Measurements from ENCODE around the gene ANXA2. TPM values are rescaled to one million over a fixed set of nuclear protein-coding genes. Genes with fewer than 3 reads are reported as not detected.

The ANXA2 gene
- total RNA-seq, 2 donors from 2014 or later = 355 to 392 TPM

DNA sequence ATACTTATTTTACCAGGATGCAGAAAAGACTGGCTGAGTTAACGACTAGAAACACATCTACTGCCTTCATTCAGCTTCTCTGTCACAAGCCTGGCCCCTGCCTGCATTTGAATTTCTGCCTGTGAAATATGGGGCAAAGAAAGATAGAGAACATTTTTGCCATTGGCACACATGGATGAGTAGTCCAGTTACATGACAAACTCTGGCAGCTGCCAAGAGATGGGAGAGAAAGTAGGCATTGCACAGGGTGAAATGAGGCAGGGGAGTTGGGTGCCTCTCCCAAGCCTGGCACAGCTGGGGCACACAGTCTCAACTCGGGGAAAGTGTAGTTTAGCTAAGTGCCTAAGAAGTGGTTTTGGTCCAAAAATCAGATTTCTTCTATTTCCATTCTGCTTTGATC lies 24.0 kb downstream of the ANXA2 start:
- peaks cover 55% of the 10 kb centered on the region for H3K27me3 Mint-ChIP-seq (ENCODE audit: insufficient read depth)
- no peaks in the 10 kb centered on the region for H3K27me3 ChIP-seq (ENCODE audit: control insufficient read depth, insufficient read depth, low read length, poor library complexity, severe bottlenecking)

DNA sequence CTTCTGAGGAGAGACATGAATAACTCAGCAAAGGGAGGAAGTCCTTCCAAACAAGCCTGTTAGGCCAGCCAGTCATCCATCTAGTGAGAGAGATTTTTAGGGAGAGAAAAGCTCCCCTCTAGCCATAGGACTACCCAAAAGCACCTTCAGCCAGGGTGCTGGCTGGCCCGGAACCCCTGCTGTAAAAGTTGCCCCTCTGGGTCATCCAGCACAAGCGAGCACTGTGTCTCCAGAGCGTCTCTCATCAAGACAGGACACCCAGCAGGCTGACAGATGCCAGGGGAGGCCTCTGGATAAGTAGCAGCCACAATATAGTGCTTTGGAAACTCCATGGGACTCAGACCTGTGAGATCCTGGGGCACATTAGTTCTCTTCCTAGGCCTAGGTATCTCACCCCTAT lies 24.5 kb downstream of the ANXA2 start:
- Histone ChIP-seq H3K36me3 (ENCODE audit: control insufficient read depth, insufficient read depth, low read length) (peaks cover 78% of the 10 kb centered on the region), H3K4me3 (ENCODE audit: low read length) (no peak overlapping the region), H3K27ac (ENCODE audit: low read depth, low read length) (no peak overlapping the region), H3K27me3 (ENCODE audit: control insufficient read depth, insufficient read depth, low read length, poor library complexity, severe bottlenecking) (no peaks in the 10 kb centered on the region), H3K4me1 (ENCODE audit: control insufficient read depth, insufficient read depth, low read length) (peaks cover 29% of the 10 kb centered on the region), H3K9me3 (ENCODE audit: control insufficient read depth, low read length) (no peaks in the 10 kb centered on the region), H3K9ac (ENCODE audit: extremely low read depth, low read length, poor library complexity, severe bottlenecking) (no peak overlapping the region)
- peaks cover 65% of the 10 kb centered on the region for H3K4me1 Mint-ChIP-seq
- DNase-seq = peak; percentile 21
- no peak overlapping the region for H3K4me3 Mint-ChIP-seq
- H3K27ac Mint-ChIP-seq = no peak overlapping the region
- TF ChIP-seq, protein P1, sequence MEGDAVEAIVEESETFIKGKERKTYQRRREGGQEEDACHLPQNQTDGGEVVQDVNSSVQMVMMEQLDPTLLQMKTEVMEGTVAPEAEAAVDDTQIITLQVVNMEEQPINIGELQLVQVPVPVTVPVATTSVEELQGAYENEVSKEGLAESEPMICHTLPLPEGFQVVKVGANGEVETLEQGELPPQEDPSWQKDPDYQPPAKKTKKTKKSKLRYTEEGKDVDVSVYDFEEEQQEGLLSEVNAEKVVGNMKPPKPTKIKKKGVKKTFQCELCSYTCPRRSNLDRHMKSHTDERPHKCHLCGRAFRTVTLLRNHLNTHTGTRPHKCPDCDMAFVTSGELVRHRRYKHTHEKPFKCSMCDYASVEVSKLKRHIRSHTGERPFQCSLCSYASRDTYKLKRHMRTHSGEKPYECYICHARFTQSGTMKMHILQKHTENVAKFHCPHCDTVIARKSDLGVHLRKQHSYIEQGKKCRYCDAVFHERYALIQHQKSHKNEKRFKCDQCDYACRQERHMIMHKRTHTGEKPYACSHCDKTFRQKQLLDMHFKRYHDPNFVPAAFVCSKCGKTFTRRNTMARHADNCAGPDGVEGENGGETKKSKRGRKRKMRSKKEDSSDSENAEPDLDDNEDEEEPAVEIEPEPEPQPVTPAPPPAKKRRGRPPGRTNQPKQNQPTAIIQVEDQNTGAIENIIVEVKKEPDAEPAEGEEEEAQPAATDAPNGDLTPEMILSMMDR (conservative IDR thresholded peaks at IDR 0.05) = no peak
- whole genome bisulfite sequencing, 2 experiments (ENCODE audit: insufficient coverage in 1 of 2, insufficient read length in 1 of 2) = 94 to 100% methylated on average over 3 of the region's 3 CpGs
- H3K36me3 Mint-ChIP-seq (ENCODE audit: low read depth) = peaks cover 61% of the 10 kb centered on the region
- peaks cover 58% of the 10 kb centered on the region for H3K27me3 Mint-ChIP-seq (ENCODE audit: insufficient read depth)
- H3K9me3 Mint-ChIP-seq = no peaks in the 10 kb centered on the region

More for the DNA sequence above, 24.0 kb downstream of the ANXA2 start:
- TF ChIP-seq, protein P1 (conservative IDR thresholded peaks at IDR 0.05) = no peak
- peaks cover 62% of the 10 kb centered on the region for H3K4me1 Mint-ChIP-seq
- H3K4me3 ChIP-seq (ENCODE audit: low read length) = no peak overlapping the region
- no peak overlapping the region for H3K4me3 Mint-ChIP-seq
- H3K9me3 Mint-ChIP-seq = no peaks in the 10 kb centered on the region
- peaks cover 76% of the 10 kb centered on the region for H3K36me3 ChIP-seq (ENCODE audit: control insufficient read depth, insufficient read depth, low read length)
- WGBS, 2 experiments (ENCODE audit: insufficient coverage in 1 of 2, insufficient read length in 1 of 2) = 87 to 93% methylated on average over 2 of the region's 2 CpGs
- H3K9ac ChIP-seq (ENCODE audit: extremely low read depth, low read length, poor library complexity, severe bottlenecking) = no peak overlapping the region
- DNase-seq = peak; percentile 8
- no peaks in the 10 kb centered on the region for H3K9me3 ChIP-seq (ENCODE audit: control insufficient read depth, low read length)
- H3K27ac ChIP-seq (ENCODE audit: low read depth, low read length) = no peak overlapping the region
- no peak overlapping the region for H3K27ac Mint-ChIP-seq
- H3K4me1 ChIP-seq (ENCODE audit: control insufficient read depth, insufficient read depth, low read length) = peaks cover 29% of the 10 kb centered on the region
- H3K36me3 Mint-ChIP-seq (ENCODE audit: low read depth) = peaks cover 61% of the 10 kb centered on the region

GRCh38 chr15:60372756-60373155 lies 25.0 kb downstream of the ANXA2 start:
- H3K4me3 ChIP-seq (ENCODE audit: low read length) = no peak overlapping the region
- Mint-ChIP-seq H3K36me3 (ENCODE audit: low read depth) (peaks cover 59% of the 10 kb centered on the region), H3K9me3 (no peaks in the 10 kb centered on the region), H3K27me3 (ENCODE audit: insufficient read depth) (peaks cover 58% of the 10 kb centered on the region), H3K4me3 (no peak overlapping the region), H3K27ac (no peak overlapping the region), H3K4me1 (peaks cover 65% of the 10 kb centered on the region)
- H3K27me3 ChIP-seq (ENCODE audit: control insufficient read depth, insufficient read depth, low read length, poor library complexity, severe bottlenecking) = no peaks in the 10 kb centered on the region
- H3K4me1 ChIP-seq (ENCODE audit: control insufficient read depth, insufficient read depth, low read length) = peaks cover 29% of the 10 kb centered on the region
- WGBS, 2 experiments (ENCODE audit: insufficient coverage in 1 of 2, insufficient read length in 1 of 2) = 100% methylated on average over 1 of the region's 1 CpG
- peak; percentile 3 for DNase-seq
- H3K36me3 ChIP-seq (ENCODE audit: control insufficient read depth, insufficient read depth, low read length) = peaks cover 74% of the 10 kb centered on the region
- no peaks in the 10 kb centered on the region for H3K9me3 ChIP-seq (ENCODE audit: control insufficient read depth, low read length)
- H3K9ac ChIP-seq (ENCODE audit: extremely low read depth, low read length, poor library complexity, severe bottlenecking) = no peak overlapping the region
- H3K27ac ChIP-seq (ENCODE audit: low read depth, low read length) = no peak overlapping the region
- TF ChIP-seq, protein P1 (conservative IDR thresholded peaks at IDR 0.05) = no peak

All from endodermal cell (in vitro differentiated cells).